ENCODE measurements around the gene ZNF646. TPM values are rescaled to one million over a fixed set of nuclear protein-coding genes. Genes with fewer than 3 reads are reported as not detected.

The ZNF646 gene
- total and polyA plus RNA-seq, 5 donors from 2014 or later = 2.2 to 23.4 (median 4.6) TPM

- H3K27me3 Mint-ChIP-seq = no peaks in the 10 kb centered on the region
- no peaks in the 10 kb centered on the region for H3K4me1 ChIP-seq (ENCODE audit: control insufficient read depth, insufficient read depth, low read length, poor library complexity, severe bottlenecking)
- no peaks in the 10 kb centered on the region for H3K9me3 Mint-ChIP-seq
- ATAC-seq (ENCODE audit: low read depth in 2 of 2) (no peak), DNase-seq (no peak)
- H3K4me1 Mint-ChIP-seq = peaks cover 0 to 9% (median 3%) of the 10 kb centered on the region in 4 donors
- no peak overlapping the region for H3K4me3 Mint-ChIP-seq
- no peaks in the 10 kb centered on the region for H3K9me3 ChIP-seq (ENCODE audit: control insufficient read depth in 2 of 2, low read length in 2 of 2)
- peaks cover 14% of the 10 kb centered on the region for H3K36me3 ChIP-seq (ENCODE audit: control insufficient read depth, insufficient read depth, low read length)
- no peak overlapping the region for H3K27ac ChIP-seq (ENCODE audit: insufficient read depth, low read length, poor library complexity, severe bottlenecking)
- H3K36me3 Mint-ChIP-seq = peaks cover 3% of the 10 kb centered on the region
- H3K4me3 ChIP-seq (ENCODE audit: low read depth, low read length) = no peak overlapping the region
- no peaks in the 10 kb centered on the region for H3K27me3 ChIP-seq (ENCODE audit: control insufficient read depth, insufficient read depth, low read length)
- H3K27ac Mint-ChIP-seq = no peak overlapping the region
These were observed 13.7 kb downstream of the ZNF646 start for GRCh38 chr16:31087971-31088370.

- DNase-seq = no peak
- Mint-ChIP-seq H3K36me3 (no peaks in the 10 kb centered on the region), H3K4me3 (peak within 1 kb of the TSS in 1 of 4 donors; percentile 38), H3K27me3 (no peaks in the 10 kb centered on the region), H3K9me3 (no peaks in the 10 kb centered on the region), H3K4me1 (peaks cover 0 to 11% (median 5%) of the 10 kb centered on the region in 4 donors), H3K27ac (no peak within 1 kb of the TSS)
- H3K4me3 ChIP-seq (ENCODE audit: low read depth, low read length) = no peak within 1 kb of the TSS
- H3K27me3 ChIP-seq (ENCODE audit: control insufficient read depth, insufficient read depth, low read length) = no peaks in the 10 kb centered on the region
- H3K36me3 ChIP-seq (ENCODE audit: control insufficient read depth, insufficient read depth, low read length) = peaks cover 14% of the 10 kb centered on the region
- H3K27ac ChIP-seq (ENCODE audit: insufficient read depth, low read length, poor library complexity, severe bottlenecking) = no peak within 1 kb of the TSS
- no peaks in the 10 kb centered on the region for H3K9me3 ChIP-seq (ENCODE audit: control insufficient read depth in 2 of 2, low read length in 2 of 2)
- H3K4me1 ChIP-seq (ENCODE audit: control insufficient read depth, insufficient read depth, low read length, poor library complexity, severe bottlenecking) = peaks cover 6% of the 10 kb centered on the region
- no peak for ATAC-seq (ENCODE audit: low read depth in 2 of 2)
These were observed 14.4 kb downstream of the ZNF646 start, which contains the start of gene PRSS53 for GRCh38 chr16:31088459-31089183. Gene PRSS53, minus strand, starts transcription at chr16:31088943. Its CDS starts 134 bp downstream, at chr16:31088809.

GRCh38 chr16:31089199-31089598, 15.0 kb downstream of the ZNF646 start:
- Histone ChIP-seq H3K4me3 (ENCODE audit: low read depth, low read length) (no peak overlapping the region), H3K9me3 (ENCODE audit: control insufficient read depth in 2 of 2, low read length in 2 of 2) (no peaks in the 10 kb centered on the region), H3K27ac (ENCODE audit: insufficient read depth, low read length, poor library complexity, severe bottlenecking) (no peak overlapping the region), H3K36me3 (ENCODE audit: control insufficient read depth, insufficient read depth, low read length) (peaks cover 14% of the 10 kb centered on the region), H3K4me1 (ENCODE audit: control insufficient read depth, insufficient read depth, low read length, poor library complexity, severe bottlenecking) (peaks cover 12% of the 10 kb centered on the region), H3K27me3 (ENCODE audit: control insufficient read depth, insufficient read depth, low read length) (no peaks in the 10 kb centered on the region)
- H3K4me1 Mint-ChIP-seq = peaks cover 2 to 16% (median 10%) of the 10 kb centered on the region in 4 donors
- H3K36me3 Mint-ChIP-seq = no peaks in the 10 kb centered on the region
- no peak for ATAC-seq (ENCODE audit: low read depth in 2 of 2)
- DNase-seq = no peak
- H3K27me3 Mint-ChIP-seq = no peaks in the 10 kb centered on the region
- H3K27ac Mint-ChIP-seq = no peak overlapping the region
- peak overlapping the region in 1 of 4 donors; percentile 38 for H3K4me3 Mint-ChIP-seq
- H3K9me3 Mint-ChIP-seq = peaks cover 0 to under 1% (median 0%) of the 10 kb centered on the region in 7 donors

- no peaks in the 10 kb centered on the region for H3K27me3 Mint-ChIP-seq
- DNase-seq (no peak), ATAC-seq (ENCODE audit: low read depth in 2 of 2) (no peak)
- Histone ChIP-seq H3K9me3 (ENCODE audit: control insufficient read depth in 2 of 2, low read length in 2 of 2) (no peaks in the 10 kb centered on the region), H3K4me1 (ENCODE audit: control insufficient read depth, insufficient read depth, low read length, poor library complexity, severe bottlenecking) (peaks cover 14% of the 10 kb centered on the region), H3K27ac (ENCODE audit: insufficient read depth, low read length, poor library complexity, severe bottlenecking) (no peak overlapping the region), H3K4me3 (ENCODE audit: low read depth, low read length) (no peak overlapping the region), H3K27me3 (ENCODE audit: control insufficient read depth, insufficient read depth, low read length) (no peaks in the 10 kb centered on the region), H3K36me3 (ENCODE audit: control insufficient read depth, insufficient read depth, low read length) (peaks cover 14% of the 10 kb centered on the region)
- H3K27ac Mint-ChIP-seq = peak overlapping the region in 1 of 3 donors; percentile 48
- peaks cover 0 to 2% (median 0%) of the 10 kb centered on the region in 7 donors for H3K9me3 Mint-ChIP-seq
- H3K4me3 Mint-ChIP-seq = peak overlapping the region in 2 of 4 donors; percentile 80 to 99
- peaks cover 6 to 28% (median 17%) of the 10 kb centered on the region in 4 donors for H3K4me1 Mint-ChIP-seq
- no peaks in the 10 kb centered on the region for H3K36me3 Mint-ChIP-seq
These were observed 16.3 kb downstream of the ZNF646 start for GRCh38 chr16:31090540-31090939.

GRCh38 chr16:31092330-31092729, 18.1 kb downstream of the ZNF646 start:
- DNase-seq = no peak
- Mint-ChIP-seq H3K27ac (no peak overlapping the region), H3K27me3 (no peaks in the 10 kb centered on the region), H3K9me3 (peaks cover 0 to 2% (median 0%) of the 10 kb centered on the region in 7 donors), H3K4me3 (peak overlapping the region; percentile 12 to 99 (median 41)), H3K36me3 (no peaks in the 10 kb centered on the region), H3K4me1 (peaks cover 10 to 36% (median 20%) of the 10 kb centered on the region in 4 donors)
- Histone ChIP-seq H3K27me3 (ENCODE audit: control insufficient read depth, insufficient read depth, low read length) (no peaks in the 10 kb centered on the region), H3K27ac (ENCODE audit: insufficient read depth, low read length, poor library complexity, severe bottlenecking) (no peak overlapping the region), H3K9me3 (ENCODE audit: control insufficient read depth in 2 of 2, low read length in 2 of 2) (no peaks in the 10 kb centered on the region), H3K4me3 (ENCODE audit: low read depth, low read length) (no peak overlapping the region), H3K36me3 (ENCODE audit: control insufficient read depth, insufficient read depth, low read length) (peaks cover 14% of the 10 kb centered on the region), H3K4me1 (ENCODE audit: control insufficient read depth, insufficient read depth, low read length, poor library complexity, severe bottlenecking) (peaks cover 14% of the 10 kb centered on the region)
- no peak for ATAC-seq (ENCODE audit: low read depth in 2 of 2)

GRCh38 chr16:31093132-31093703, 19.0 kb downstream of the ZNF646 start:
- Histone ChIP-seq H3K4me3 (ENCODE audit: low read depth, low read length) (no peak overlapping the region), H3K27me3 (ENCODE audit: control insufficient read depth, insufficient read depth, low read length) (no peaks in the 10 kb centered on the region), H3K4me1 (ENCODE audit: control insufficient read depth, insufficient read depth, low read length, poor library complexity, severe bottlenecking) (peaks cover 14% of the 10 kb centered on the region), H3K36me3 (ENCODE audit: control insufficient read depth, insufficient read depth, low read length) (peaks cover 14% of the 10 kb centered on the region), H3K9me3 (ENCODE audit: control insufficient read depth in 2 of 2, low read length in 2 of 2) (no peaks in the 10 kb centered on the region), H3K27ac (ENCODE audit: insufficient read depth, low read length, poor library complexity, severe bottlenecking) (no peak overlapping the region)
- Mint-ChIP-seq H3K9me3 (peaks cover 0 to 2% (median 0%) of the 10 kb centered on the region in 7 donors), H3K27ac (no peak overlapping the region), H3K4me1 (peaks cover 10 to 36% (median 20%) of the 10 kb centered on the region in 4 donors), H3K27me3 (peaks cover under 1% of the 10 kb centered on the region), H3K36me3 (no peaks in the 10 kb centered on the region), H3K4me3 (peak overlapping the region; percentile 71 to 99 (median 80))
- ATAC-seq (ENCODE audit: low read depth in 2 of 2) (no peak), DNase-seq (no peak)

- H3K9me3 ChIP-seq (ENCODE audit: control insufficient read depth in 2 of 2, low read length in 2 of 2) = no peaks in the 10 kb centered on the region
- Mint-ChIP-seq H3K9me3 (peaks cover 0 to 2% (median 0%) of the 10 kb centered on the region in 7 donors), H3K27ac (peak overlapping the region; percentile 69 to 95 (median 84)), H3K4me1 (peaks cover 10 to 36% (median 20%) of the 10 kb centered on the region in 4 donors), H3K27me3 (peaks cover 7% of the 10 kb centered on the region), H3K4me3 (peak overlapping the region; percentile 94 to 99 (median 96)), H3K36me3 (no peaks in the 10 kb centered on the region)
- ATAC-seq (ENCODE audit: low read depth in 2 of 2) = no peak
- H3K4me1 ChIP-seq (ENCODE audit: control insufficient read depth, insufficient read depth, low read length, poor library complexity, severe bottlenecking) = peaks cover 14% of the 10 kb centered on the region
- H3K36me3 ChIP-seq (ENCODE audit: control insufficient read depth, insufficient read depth, low read length) = peaks cover 12% of the 10 kb centered on the region
- peak overlapping the region; percentile 70 for H3K4me3 ChIP-seq (ENCODE audit: low read depth, low read length)
- peak overlapping the region; percentile 83 for H3K27ac ChIP-seq (ENCODE audit: insufficient read depth, low read length, poor library complexity, severe bottlenecking)
- no peaks in the 10 kb centered on the region for H3K27me3 ChIP-seq (ENCODE audit: control insufficient read depth, insufficient read depth, low read length)
- DNase-seq = no peak
These were observed 19.8 kb downstream of the ZNF646 start for GRCh38 chr16:31094088-31094423.

Measured in CD4-positive, CD25-positive, alpha-beta regulatory T cell (primary cell).